Measurements from ENCODE around the gene RNF32.

- TF ChIP-seq CTCF (IDR thresholded peaks at IDR 0.05) (no peak), POLR2AphosphoS5 (IDR thresholded peaks at IDR 0.05) (no peak), POLR2A (IDR thresholded peaks at IDR 0.05) (no peak)
Observed at GRCh38 chr7:156603629-156604028, 36.9 kb upstream of the RNF32 start.
